Central memory CD8-positive, alpha-beta T cell (primary cell): ENCODE results near the gene ATP8A1.
"Not testable (repeated sequence)": the region's sequence is repeated elsewhere in the genome, so short reads cannot be mapped to it uniquely, and the experiment has no call there.

Experiments used
- ATAC-seq: fragments of 150-1000 bp; cut with Tn5 transposase; replicated peaks from 2 replicates; pipeline ENCODE4 v1.10.0; 2022; ENCODE audit warnings: mild to moderate bottlenecking, moderate FRiP score, moderate number of reproducible peaks; ENCODE audit not compliant: poor library complexity, severe bottlenecking; ENCODE audit errors: extremely low read depth
- DNase-seq, 2 donors: peaks; one replicate each; pipeline ENCODE4 v3.0.0; 2021; ENCODE audit warnings: low spot score in 2 of 2
- H3K27ac Mint-ChIP-seq: one replicate; pipeline ENCODE4 v1.8.0; 2022; ENCODE audit warnings: low read depth, mild to moderate bottlenecking, moderate library complexity, mixed read lengths
- H3K27me3 Mint-ChIP-seq: one replicate; pipeline ENCODE4 v1.8.0; 2022; ENCODE audit warnings: mixed read lengths
- H3K36me3 Mint-ChIP-seq: one replicate; pipeline ENCODE4 v1.8.0; 2022; ENCODE audit warnings: mild to moderate bottlenecking, moderate library complexity, mixed read lengths; ENCODE audit not compliant: insufficient read depth
- H3K4me1 Mint-ChIP-seq: one replicate; pipeline ENCODE4 v1.8.0; 2022; ENCODE audit warnings: mixed read lengths
- H3K4me3 Mint-ChIP-seq: one replicate; pipeline ENCODE4 v1.8.0; 2022; ENCODE audit warnings: mild to moderate bottlenecking, moderate library complexity, mixed read lengths
- H3K9me3 Mint-ChIP-seq: one replicate; pipeline ENCODE4 v1.8.0; 2022; ENCODE audit warnings: mixed read lengths

Gene ATP8A1

DNA sequence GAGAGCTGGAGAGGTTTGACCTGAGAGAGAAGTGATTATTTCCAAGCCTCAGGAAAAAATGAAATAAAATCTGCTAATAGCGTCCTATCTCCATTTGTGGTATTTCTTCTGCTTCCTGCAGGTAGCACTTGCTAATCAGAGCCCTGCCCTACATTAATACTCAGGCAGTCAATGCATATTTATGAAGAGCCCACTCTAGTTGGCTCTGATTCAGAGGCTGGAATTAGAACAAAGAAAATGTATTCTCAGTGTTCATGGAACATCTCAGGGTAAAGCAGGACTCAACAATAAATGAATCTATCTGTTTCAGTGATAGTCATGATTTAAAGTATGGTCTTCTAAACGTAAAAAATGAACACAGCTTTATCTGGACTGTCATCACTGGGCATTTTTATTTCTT is 1.4 kb upstream of the ATP8A1 start:
- Mint-ChIP-seq H3K27ac (peak overlapping the region; percentile 96), H3K27me3 (no peaks in the 10 kb centered on the region), H3K9me3 (peaks cover 2% of the 10 kb centered on the region), H3K4me3 (peak overlapping the region; percentile 97), H3K36me3 (peaks cover 16% of the 10 kb centered on the region), H3K4me1 (peaks cover 41% of the 10 kb centered on the region)
- DNase-seq (no peak), ATAC-seq (no peak)

DNA sequence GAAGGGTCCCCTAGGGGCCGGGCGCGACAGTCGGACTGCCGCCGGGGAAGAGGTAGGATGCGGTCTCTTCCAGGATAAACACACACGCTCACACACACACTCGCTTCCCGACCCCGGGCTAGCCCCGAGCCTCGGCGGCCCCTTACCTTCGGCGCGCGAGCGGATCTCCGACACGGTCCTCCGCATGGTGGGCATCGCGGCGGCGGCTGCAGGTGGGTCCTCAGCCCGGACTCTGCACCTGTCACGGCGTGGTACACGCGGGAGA is 294 bp downstream of the ATP8A1 start:
- H3K9me3 Mint-ChIP-seq, result peaks cover 9% of the 10 kb centered on the region
- H3K4me3 Mint-ChIP-seq, result peak overlapping the region; percentile 97
- H3K4me1 Mint-ChIP-seq, result peaks cover 56% of the 10 kb centered on the region
- H3K36me3 Mint-ChIP-seq, result peaks cover 18% of the 10 kb centered on the region
- H3K27ac Mint-ChIP-seq, result peak overlapping the region; percentile 95
- no peak for DNase-seq
- H3K27me3 Mint-ChIP-seq, result no peaks in the 10 kb centered on the region
- ATAC-seq, result no peak

DNA sequence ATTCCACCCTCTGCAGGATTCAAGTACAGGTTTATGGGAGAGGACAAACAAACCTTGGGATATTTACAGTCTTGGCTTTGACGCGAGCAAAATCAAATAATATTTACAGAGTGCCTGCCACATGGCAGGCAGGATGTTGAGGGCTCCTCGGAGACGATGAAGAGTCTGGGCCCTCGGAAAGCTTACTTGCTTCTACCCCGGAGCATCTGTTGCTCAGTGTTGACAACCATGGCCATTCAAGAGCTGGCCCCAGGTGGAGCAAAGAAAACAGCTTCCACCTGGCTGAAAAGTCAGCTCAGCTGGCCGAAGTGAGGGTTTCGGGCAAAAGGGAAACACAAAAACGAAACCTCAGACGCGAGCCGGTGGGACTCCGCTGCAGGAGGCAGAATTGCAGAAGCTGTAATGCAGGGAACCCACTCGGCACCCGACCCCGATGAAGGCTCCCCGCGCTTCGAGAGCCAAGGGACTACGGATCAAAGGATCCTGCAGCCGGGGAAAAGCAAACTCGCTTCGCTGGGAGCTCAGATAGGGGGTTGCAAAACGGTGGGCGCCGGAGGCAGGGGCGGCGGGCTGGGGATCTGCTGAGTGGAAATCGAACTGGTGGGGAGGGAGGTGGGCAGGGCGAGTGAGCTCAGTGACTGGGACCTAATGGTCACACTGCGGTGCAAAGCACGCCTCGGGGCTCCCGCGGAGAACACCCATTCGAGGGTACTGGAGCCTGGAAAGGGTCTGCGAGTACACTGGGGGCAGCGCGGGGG is 805 bp downstream of the ATP8A1 start:
- H3K4me1 Mint-ChIP-seq, result peaks cover 61% of the 10 kb centered on the region

DNA sequence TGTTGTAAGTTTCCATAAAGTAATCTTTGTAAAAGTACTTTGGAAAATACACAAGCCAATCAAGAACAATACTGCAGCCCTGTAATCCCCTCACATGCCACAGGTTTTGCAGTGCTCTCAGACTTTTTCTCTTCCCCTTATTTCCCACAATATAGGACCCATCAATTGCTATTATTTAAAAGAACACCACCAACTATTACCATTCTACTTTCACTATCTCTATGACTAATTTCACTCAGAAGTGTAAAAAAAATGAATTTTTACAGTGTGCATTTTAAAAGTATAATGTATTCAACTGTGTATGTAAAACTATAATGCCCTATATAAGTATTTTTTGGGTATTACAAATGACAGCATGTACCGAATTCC is 1.7 kb downstream of the ATP8A1 start:
- peaks cover 68% of the 10 kb centered on the region for H3K4me1 Mint-ChIP-seq

More for the DNA sequence above, 805 bp downstream of the ATP8A1 start:
- ATAC-seq (peak; percentile 25), DNase-seq (peak; percentile 28)
- H3K4me3 Mint-ChIP-seq, result peak overlapping the region; percentile 97
- H3K36me3 Mint-ChIP-seq, result peaks cover 18% of the 10 kb centered on the region
- peaks cover 9% of the 10 kb centered on the region for H3K9me3 Mint-ChIP-seq
- H3K27me3 Mint-ChIP-seq, result no peaks in the 10 kb centered on the region
- peak overlapping the region; percentile 95 for H3K27ac Mint-ChIP-seq

DNA sequence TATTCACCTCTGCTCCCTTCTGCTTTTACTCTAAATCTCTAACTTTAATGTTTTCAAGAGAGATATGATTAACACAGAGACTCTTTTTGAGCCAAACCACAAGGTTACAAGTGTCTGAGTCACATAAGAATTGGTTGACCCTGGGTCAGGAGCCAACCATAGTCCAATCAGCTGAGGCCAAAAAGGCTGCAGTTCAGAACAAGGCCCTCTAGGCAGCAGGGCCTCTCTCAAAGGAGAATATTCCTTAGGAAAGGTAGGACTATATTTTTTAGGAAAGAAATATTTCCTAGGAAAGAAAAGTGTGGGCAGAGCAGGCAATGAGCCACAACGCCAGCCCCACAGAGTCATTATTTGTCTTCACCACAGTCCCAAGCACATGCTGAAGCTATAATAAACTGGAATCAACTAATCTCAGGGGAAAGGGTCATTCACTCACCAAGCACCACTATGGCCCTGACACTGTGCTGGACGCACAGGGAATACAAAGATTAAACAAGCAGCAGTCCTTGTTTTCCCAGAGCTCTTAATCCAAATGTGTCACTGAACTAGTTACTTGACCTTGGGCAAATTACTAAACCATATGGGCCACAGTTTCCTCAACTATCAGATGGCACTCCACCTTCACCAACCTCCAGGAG is 2.2 kb downstream of the ATP8A1 start:
- Mint-ChIP-seq H3K4me1 (peaks cover 73% of the 10 kb centered on the region), H3K36me3 (peaks cover 18% of the 10 kb centered on the region)

More for the DNA sequence above, 1.7 kb downstream of the ATP8A1 start:
- ATAC-seq, result no peak
- Mint-ChIP-seq H3K4me3 (peak overlapping the region; percentile 97), H3K36me3 (peaks cover 18% of the 10 kb centered on the region), H3K27me3 (no peaks in the 10 kb centered on the region), H3K27ac (peak overlapping the region; percentile 95), H3K9me3 (peaks cover 9% of the 10 kb centered on the region)
- DNase-seq, result no peak

DNA sequence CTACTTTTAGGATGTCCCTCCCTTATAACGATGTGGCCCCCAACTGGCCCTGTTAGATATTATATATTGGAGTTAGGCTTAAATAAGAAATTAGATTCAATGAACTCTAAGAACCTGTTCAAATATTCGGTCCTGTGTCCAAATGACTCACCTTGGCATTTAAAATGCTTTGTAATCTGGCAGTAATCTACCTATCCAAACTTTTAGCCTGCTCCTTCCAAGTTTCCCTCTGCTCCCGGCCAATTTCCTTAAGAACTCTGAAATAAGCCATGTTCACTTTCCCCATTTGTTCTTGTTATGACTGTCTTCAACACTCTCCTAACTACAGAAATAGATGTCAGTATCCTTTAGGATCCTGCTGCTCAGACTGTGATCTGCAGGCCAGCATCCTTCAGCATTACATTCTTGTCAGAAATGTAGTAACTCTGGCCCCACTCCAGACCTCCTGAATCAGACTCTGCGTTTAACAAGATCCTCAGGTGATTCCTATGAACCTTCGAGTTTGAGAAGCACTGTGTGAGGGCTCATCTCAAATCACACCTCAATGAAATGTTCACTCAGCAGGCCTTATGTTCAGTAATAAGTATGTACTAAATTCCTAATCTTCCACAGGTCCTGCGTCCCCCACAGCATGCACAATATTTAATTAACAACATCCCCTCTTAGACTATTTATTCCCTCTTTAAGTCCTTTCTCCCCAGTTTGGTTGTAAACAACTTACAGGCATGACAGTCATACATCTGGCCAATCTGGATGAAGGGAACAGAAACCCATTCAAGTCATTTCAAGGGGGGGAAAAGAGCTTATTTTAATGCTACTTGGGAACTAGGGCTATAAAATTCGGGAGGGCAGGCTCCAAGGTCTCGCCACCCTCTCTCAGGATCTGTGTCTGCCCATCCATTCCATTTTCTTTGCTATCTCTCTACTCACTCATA is 3.0 kb downstream of the ATP8A1 start:
- Mint-ChIP-seq H3K36me3 (peaks cover 18% of the 10 kb centered on the region), H3K4me1 (peaks cover 77% of the 10 kb centered on the region), H3K4me3 (peak overlapping the region; percentile 97), H3K27ac (peak overlapping the region; percentile 64), H3K9me3 (peaks cover 9% of the 10 kb centered on the region), H3K27me3 (no peaks in the 10 kb centered on the region)
- no peak for DNase-seq
- ATAC-seq, result no peak

More for the DNA sequence above, 2.2 kb downstream of the ATP8A1 start:
- DNase-seq, result no peak
- peak overlapping the region; percentile 95 for H3K27ac Mint-ChIP-seq
- no peak for ATAC-seq
- no peaks in the 10 kb centered on the region for H3K27me3 Mint-ChIP-seq
- peaks cover 9% of the 10 kb centered on the region for H3K9me3 Mint-ChIP-seq
- peak overlapping the region; percentile 97 for H3K4me3 Mint-ChIP-seq

DNA sequence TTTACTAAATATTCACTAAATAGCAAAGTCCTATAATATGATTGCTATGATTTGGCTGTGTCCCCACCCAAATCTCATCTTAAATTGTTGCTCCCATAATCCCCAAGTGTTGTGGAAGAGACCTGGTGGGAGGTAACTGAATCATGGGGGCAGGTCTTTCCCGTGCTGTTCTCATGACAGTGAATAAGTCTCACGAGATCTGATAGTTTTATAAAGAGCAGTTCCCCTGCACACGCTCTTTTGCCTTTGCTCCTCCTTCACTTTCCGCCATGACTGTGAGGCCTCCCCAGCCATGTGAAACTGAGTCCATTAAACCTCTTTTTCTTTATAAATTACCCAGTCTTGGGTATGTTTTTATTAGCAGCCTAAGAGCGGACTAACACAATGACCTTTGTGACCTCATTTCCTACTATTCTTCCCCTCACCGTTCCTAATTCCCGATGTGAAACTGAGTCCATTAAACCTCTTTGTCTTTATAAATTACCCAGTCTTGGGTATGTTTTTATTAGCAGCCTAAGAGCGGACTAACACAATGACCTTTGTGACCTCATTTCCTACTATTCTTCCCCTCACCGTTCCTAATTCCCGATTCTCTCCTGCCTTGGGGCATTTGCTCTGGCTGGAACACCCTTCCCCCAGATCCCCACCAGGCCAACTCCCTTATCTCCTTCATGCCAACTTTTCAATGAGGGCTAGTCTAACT is 4.2 kb downstream of the ATP8A1 start:
- Mint-ChIP-seq H3K27ac (peak overlapping the region; percentile 64), H3K4me3 (peak overlapping the region; percentile 97), H3K4me1 (peaks cover 78% of the 10 kb centered on the region), H3K36me3 (peaks cover 18% of the 10 kb centered on the region)
- ATAC-seq, H3K27me3 Mint-ChIP-seq, H3K9me3 Mint-ChIP-seq, DNase-seq: not testable (repeated sequence)

DNA sequence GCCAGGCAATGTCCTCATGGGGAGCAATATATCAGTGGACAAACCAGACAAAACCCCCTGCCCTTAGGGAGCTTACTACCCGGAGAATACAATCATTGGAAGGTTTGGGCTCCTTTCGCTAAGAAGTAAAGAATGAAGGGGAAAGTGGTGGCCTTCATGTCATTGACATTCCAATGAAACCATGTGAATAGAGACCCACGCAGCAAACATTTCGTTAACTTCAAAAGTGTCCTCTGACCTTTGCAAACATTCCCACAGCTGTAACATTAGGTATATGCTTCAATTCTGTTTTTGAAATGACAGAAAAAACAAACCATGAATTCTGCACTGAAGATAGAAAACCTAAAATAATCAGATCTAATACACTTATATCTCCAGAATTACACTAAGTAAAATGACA is 7.0 kb downstream of the ATP8A1 start:
- no peak overlapping the region for H3K27ac Mint-ChIP-seq

DNA sequence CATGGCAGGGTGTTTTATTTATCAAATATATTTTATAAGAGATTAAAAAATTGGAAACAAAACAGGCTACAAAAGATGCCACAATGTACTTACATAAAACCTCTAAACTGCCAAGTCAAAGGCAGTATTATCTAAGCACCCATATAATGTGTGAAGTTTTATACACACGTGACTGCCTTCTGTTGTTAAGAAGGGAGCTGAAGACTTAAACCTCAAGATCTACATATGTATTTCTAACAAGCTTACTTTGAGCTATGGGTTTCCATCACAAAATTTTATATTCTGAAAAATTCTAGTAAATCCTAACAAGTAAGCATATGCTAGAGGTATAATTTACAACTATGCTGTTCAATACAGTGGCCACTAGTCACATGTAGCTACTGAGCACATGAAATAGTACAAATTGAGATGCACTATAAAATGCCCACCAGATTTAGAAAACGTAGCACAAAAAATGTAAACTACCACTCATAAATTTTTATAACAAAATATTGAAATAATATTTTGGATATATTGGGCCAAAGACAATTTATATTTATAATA is 9.8 kb downstream of the ATP8A1 start:
- H3K27ac Mint-ChIP-seq, result peak overlapping the region; percentile 93
- H3K4me3 Mint-ChIP-seq, result no peak overlapping the region
- peaks cover 10% of the 10 kb centered on the region for H3K36me3 Mint-ChIP-seq
- peaks cover 72% of the 10 kb centered on the region for H3K4me1 Mint-ChIP-seq
- H3K27me3 Mint-ChIP-seq, result no peaks in the 10 kb centered on the region
- ATAC-seq (peak; percentile 84), DNase-seq (no peak)
- H3K9me3 Mint-ChIP-seq, result no peaks in the 10 kb centered on the region

More for the DNA sequence above, 7.0 kb downstream of the ATP8A1 start:
- Mint-ChIP-seq H3K27me3 (no peaks in the 10 kb centered on the region), H3K4me1 (peaks cover 73% of the 10 kb centered on the region), H3K36me3 (peaks cover 11% of the 10 kb centered on the region), H3K9me3 (peaks cover 9% of the 10 kb centered on the region), H3K4me3 (no peak overlapping the region)
- no peak for ATAC-seq
- DNase-seq, result no peak

DNA sequence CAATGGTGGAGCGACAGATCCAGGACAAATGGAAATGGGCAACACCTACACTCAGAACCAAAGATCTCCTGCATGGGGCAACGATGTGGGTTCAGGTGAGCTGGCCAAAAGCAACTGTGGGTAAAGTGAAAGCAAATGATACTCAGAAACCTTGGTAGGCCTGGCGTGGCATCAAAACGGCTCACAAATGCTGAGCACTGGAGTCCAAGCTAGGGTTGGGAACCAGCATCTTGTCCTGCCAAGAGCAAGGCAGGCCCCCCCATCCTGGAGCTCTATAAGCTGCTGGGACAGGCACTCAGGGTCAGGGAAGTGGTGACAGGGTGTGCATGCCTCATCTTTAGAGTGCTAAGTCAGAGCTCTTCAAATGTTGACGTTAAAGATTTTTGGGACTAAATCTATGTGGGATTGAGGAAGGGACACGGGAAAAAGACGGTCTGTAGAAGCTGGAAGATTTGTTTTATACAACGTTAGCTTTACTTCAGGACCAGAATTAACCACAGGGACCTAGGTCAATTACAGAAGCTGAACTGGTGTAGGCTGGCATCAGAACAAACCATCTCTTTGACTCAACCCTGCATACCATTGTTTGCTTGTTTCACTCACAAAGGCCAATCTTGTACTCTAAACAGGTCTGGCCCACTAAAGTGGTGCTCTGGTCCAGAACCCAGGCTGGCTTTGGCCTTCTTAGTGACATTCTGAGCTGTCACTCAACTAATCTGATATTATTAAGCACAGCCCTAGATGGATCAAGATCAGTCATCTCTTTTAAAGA is 10.7 kb downstream of the ATP8A1 start:
- Mint-ChIP-seq H3K4me3 (peak overlapping the region; percentile 77), H3K27me3 (no peaks in the 10 kb centered on the region), H3K4me1 (peaks cover 72% of the 10 kb centered on the region), H3K27ac (peak overlapping the region; percentile 93), H3K36me3 (peaks cover 10% of the 10 kb centered on the region), H3K9me3 (no peaks in the 10 kb centered on the region)
- DNase-seq (no peak), ATAC-seq (no peak)

DNA sequence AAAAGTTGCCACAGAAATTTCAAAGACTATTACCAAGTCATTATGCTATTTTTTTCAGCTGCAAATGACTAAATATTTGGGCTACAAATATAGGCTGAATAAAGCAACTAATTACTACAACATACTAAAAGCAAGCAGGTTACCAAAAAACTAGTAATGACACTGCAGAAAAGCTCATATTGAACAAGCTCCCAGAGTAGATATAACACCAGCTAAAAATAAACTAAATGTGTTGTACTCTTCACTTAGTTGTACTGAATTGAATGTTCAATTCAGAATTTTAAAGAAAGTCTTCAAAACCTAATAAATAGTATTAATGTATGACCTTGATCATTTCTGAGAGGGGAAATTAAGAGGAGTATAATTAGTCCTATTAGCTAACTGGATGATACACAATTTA is 12.0 kb downstream of the ATP8A1 start:
- Mint-ChIP-seq H3K4me3 (peak overlapping the region; percentile 50), H3K27ac (peak overlapping the region; percentile 81)
- no peak for DNase-seq

More for the DNA sequence above, 12.0 kb downstream of the ATP8A1 start:
- ATAC-seq, result no peak
- Mint-ChIP-seq H3K4me1 (peaks cover 70% of the 10 kb centered on the region), H3K27me3 (no peaks in the 10 kb centered on the region), H3K9me3 (no peaks in the 10 kb centered on the region), H3K36me3 (peaks cover 12% of the 10 kb centered on the region)
